HT-29 (cell line): ENCODE data around the gene PNPLA5. TPM values are rescaled to one million over a fixed set of nuclear protein-coding genes. Genes with fewer than 3 reads are reported as not detected.
A peak's percentile ranks its signal among the peaks of the same experiment; 100 is the strongest.

ENCODE experiments used
- DNase-seq: peaks from one replicate; pipeline ENCODE4 v3.0.0-alpha.2; 2015; ENCODE audit warnings: low spot score
- total RNA-seq: library from RNA; depleted of rRNA; stranded (reverse); fragments of >200 nt; shearing (Covaris generic); gene quantifications from 2 replicates; pipeline ENCODE4 v1.2.3, GENCODE V29; 2014

The PNPLA5 gene
- total RNA-seq, 1 experiment from 2014 or later: not detected

- DNase-seq: no peak
Observed at GRCh38 chr22:43901976-43902643, 10.3 kb upstream of the PNPLA5 start.

DNA sequence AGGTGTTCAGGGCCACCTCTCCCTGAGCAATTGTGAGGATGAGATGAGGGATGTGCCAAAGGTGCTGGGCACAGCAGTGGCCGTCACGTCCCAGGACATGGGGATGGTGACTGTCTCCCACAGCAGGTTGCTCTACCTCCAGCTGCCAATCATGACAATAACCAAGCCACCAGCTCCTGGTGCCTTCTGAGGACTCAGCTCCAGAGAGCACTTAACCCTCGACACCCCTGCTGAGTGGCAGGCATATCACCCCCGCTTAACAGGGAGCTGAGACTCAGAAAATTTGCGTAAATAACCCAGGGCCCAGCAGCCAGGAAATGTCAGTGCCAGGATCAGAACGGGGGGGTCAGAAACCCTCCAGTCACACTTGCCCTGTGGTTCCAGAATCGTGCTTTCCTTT is 8.4 kb upstream of the PNPLA5 start:
- no peak for DNase-seq

- DNase-seq: no peak
Observed at GRCh38 chr22:43897751-43898261, 6.0 kb upstream of the PNPLA5 start.

DNA sequence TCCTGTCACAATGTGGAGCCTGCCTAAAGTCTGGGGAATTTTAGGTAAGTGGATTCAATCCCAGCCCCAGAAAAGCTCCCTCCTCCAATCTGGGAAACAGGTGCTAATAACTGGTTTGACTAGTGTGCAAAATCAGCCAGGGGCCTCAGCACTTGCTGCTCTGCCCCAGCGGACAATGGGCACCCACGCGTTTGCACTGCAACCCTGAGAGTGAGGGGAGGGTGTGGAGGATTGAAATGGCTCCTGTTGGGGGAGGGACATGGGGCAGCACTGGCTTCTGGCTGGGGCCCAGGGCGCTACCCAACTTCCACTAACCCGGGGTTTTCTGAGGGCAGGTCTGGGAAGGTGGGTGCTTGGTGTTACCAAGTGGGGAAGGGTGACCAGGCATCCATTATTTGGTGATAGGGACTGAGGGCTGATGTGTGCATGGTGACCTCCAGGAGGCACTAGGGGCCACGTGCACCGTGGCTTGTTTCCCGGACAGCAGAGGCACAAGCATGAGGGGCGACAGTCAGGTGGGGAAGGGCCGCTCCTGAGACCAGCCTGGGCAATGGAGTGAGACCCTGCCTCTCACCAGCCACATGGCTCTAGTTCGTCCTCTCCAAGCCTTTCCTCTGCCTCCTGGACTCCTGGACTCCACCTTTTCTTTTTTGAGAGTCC is 4.3 kb upstream of the PNPLA5 start:
- DNase-seq: no peak

DNA sequence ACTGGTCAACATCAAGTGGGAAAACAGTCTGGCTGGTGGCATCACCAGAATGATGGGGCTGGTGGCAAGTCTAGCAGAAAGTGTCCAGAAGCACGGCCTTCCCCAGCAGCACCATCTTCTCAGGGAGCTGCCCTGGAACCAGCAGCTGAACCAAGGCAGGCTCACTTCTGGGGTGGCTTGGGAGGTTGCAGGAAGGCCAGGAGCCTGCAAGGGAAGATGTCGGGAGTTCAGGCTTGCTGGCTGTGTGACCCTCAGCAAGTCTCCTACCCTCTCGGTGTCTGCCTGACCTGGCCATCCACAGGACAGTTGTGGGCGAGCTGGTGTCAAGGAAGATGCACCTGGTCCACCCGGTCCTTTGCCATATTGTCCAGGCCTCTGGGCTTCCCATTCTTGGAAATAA is 2.3 kb upstream of the PNPLA5 start:
- DNase-seq: no peak

GRCh38 chr22:43893266-43893665 is 1.5 kb upstream of the PNPLA5 start:
- DNase-seq: no peak

DNA sequence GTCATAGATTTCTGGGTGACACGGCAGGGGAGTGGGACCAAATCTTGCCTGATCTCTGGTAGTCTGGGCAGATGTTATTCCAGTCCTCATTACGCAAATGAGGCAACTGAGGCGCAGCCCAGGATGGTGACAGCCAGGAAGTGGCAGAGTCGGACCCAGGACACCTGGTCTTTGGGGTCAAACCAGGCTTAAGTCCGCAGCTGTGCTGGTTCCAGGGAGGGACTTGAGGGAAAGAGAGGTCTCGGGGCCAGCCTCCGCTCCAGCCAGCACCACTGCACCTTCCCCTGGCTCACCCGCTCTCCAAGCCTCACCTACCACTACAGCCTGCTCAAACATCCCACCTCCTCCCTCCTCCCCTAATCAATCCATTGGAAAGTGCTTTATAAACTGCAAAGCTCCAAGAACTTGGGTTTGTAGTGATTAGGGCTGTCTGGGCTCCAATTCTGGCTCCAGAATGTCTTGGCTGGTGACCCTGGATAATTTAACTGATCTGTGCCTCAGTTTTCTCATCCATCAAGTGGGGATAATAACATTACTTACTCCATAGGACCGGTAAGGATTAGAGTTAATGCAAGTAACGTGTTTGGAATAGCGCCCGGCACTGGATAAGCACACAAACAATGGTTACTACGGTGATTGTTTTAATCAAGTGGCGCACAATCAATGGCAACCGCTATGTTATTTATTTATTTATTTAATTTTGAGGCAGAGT is 526 bp upstream of the PNPLA5 start:
- no peak for DNase-seq

DNA sequence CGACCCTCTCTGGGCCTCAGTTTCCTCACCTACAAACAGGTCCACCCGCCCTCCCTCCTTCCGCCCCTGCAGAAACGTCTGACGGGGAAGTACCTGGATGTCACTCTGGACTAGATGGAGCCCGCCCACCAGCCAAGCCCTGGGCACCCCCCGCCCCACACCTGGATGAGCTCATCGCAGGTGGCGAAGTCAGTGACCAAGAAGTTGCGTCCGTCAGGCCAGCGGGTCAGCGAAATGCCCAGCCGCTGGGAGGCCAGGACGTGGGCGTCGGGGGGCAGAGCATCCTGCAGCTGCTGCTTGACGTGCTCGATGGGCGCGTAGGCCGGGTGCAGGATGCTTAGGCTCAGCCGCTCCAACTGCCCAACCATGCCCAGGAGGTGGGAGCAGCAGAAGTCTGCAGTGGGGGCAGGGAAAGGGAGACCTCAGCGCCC is 897 bp downstream of the PNPLA5 start:
- no peak for DNase-seq

DNA sequence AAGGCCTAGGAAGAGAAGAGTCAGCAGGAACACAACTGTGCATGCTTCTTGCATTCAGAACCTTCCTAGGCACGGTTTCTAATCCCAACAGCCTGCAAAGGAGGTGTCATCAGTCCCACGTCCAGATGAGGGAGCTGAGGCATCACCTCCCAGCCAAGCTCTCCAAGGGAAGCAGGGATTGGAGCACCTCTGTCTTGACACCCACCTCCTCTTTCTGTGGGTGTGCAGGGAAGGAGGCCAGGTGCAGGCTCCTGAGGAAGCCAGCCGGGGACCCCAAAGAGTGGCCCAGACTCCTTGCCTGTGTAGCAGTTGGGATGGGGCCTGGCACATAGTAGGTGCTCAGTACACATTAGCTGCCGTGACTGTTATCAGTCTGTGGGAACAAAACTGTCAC is 2.0 kb downstream of the PNPLA5 start:
- DNase-seq: no peak

- DNase-seq: no peak
Observed at GRCh38 chr22:43889201-43889859, 2.5 kb downstream of the PNPLA5 start.

- DNase-seq: no peak
Observed at GRCh38 chr22:43888740-43889139, 3.1 kb downstream of the PNPLA5 start.

DNA sequence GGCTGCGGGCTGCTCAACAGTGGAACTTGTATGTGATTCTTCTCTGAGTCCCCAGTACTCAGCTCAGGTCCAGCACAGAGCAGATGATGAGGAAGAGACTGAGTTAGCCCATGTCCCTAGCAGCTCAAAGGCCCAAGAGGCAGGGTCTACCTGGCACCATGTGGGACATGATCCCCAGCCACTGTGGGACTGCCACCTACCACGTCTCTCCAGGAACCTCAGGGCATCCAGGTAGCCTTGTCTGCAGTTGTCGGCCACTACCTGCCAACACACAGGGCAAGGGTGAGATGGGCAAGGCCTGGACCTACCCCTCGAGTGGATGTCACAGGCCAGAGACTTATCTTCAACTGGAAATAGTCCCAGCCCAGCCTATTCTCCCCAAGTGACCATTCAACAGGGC is 4.4 kb downstream of the PNPLA5 start:
- DNase-seq: no peak

DNA sequence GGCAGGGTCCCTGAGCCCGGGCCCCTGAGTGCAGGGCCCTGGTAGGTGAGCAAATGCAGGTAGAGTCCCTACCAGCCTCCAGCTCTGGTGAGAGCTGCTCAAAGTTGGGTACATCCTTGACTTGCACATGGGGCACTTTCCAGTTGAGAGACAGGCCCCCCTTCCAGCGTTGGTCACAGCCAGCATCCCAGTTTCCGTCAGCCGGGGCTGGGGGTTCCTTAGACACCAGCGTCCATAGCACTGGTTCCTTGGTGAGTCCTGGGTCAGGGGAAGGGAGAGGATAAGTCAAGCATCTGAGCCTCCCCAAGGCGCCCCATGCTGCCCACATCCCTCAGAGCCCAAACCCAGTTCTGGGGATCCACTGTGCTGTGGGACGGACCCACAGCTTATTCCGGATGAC is 5.6 kb downstream of the PNPLA5 start:
- DNase-seq: no peak

GRCh38 chr22:43885786-43886185 is 6.0 kb downstream of the PNPLA5 start:
- no peak for DNase-seq

DNA sequence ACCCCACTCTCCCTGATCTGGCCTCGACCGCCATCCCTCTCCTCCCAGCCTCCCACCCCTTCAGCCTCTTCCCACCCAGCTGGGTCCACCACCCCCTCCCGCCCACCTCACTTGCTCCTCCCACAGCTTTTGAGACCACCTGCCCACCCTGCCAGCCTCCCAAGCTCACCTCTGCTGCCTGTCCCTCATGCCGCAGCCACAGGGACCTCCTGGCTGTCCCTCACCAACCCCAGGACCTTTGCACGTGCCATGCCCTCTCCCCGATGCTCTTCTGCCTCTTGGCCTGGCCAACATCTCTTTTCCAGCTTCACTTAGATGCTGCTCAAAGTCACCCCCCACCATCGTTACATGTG is 6.5 kb downstream of the PNPLA5 start:
- DNase-seq: no peak

DNA sequence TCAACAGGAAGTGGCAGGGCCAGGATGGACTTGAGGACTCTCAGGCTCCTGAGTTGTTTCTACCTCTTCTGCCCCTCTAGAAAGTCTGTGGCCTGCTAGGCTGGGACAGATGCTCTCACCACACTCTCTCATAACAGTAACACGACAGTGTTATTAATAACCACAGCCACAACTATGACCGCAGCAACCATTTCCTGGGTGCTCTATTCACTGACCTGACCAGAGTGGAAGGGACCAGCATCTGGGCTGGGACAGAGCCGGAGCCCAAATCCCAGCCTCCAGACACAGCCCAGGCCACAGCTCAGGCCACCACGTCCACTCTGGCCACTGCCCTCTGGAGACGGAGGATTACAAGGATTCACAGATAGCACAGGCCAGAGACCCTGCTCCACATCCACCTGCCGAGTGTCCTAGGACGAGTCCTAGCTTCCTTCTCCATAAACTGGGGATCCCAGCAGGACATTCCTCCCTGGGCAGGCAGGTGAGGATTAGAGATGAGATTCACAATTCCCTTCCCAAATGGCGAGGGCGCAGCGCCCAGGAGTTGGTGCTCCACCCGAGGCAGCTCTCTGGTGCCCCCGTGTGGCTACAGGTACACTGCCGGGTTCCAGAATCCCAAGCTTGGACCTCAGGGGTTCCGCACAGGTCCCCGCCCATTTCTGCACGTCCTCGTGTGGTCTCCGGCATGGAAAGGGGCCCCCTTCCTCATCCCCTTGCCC is 7.1 kb downstream of the PNPLA5 start:
- peak; percentile 45 for DNase-seq

DNA sequence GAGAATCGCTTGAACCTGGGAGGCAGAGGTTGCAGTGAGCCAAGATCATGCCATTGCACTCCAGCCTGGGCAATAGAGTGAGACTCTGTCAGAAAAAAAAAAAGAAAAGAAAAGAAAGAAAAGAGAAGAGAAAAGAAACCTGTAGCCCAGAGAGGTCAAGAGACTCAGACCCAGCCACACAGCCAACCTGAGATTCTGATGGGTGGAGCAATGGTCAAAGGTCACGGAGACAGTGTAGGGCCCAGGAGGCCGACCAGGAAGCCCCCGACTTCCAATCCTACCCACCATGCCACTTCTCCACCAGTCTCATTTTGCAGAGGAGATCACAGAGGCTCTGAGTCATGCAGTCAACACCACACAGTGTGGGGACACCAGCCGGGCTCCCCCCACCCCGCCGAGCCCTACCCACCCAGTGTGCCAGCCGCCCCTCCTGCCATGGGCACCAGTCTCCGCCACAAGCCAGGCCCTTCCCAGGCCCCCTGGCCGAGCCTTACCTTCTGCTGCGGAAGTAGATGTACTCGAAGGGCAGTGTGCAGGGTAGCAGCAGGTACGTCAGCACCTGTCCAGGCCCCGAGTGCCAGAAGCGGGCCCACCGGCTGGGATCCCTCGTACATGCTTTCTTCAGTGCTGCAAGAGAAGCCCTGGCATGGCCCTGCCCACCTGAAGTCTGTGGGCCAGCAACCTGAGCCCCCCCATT is 7.9 kb downstream of the PNPLA5 start:
- no peak for DNase-seq

GRCh38 chr22:43883012-43883661 is 8.7 kb downstream of the PNPLA5 start:
- peak; percentile 65 for DNase-seq

DNA sequence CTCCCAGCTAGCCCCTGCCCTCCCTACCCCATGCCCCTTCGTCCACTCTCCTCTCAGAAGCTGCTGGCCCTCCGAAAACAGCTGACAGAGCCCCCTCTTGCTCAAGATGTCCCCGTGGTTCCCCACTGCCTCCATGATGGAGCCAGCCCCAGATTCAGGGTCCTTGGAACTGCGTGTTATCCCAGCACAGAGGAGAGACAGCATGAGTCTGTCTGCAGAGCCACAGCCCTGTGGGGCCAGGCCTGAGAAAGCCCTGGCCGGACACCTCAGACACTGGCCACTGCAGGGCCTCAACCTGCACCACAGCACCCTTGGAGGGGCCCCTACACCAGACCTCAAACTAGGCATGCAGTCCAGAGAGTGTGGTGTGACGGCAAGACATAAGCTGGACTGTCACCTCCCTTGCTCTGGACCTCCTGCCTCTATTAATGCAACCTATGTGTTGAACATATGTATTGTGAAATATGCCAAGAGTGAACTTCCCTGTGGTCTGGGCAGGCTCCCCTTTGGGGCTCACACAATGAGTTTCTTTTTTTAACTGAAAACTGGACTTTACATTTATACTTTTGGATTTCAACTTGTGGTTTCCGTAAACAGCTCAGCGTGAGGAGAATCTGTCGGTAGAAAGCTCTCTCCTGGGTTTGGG is 9.6 kb downstream of the PNPLA5 start:
- no peak for DNase-seq
